Fibroblast of villous mesenchyme (primary cell): ENCODE results near the gene FBXO42. TPM values are rescaled to one million over a fixed set of nuclear protein-coding genes. Genes with fewer than 3 reads are reported as not detected.

ENCODE experiments used
- DNase-seq: peaks from one replicate; pipeline ENCODE4 v3.0.0-alpha.2; 2010; ENCODE audit warnings: low read depth
- H3K4me3 ChIP-seq: 2 replicates; pipeline ENCODE4 v1.5.1; 2011; ENCODE audit warnings: low read depth, mild to moderate bottlenecking, low read length
- total RNA-seq: library from RNA; depleted of rRNA; stranded (reverse); fragments of >200 nt; gene quantifications from 2 replicates; pipeline ENCODE4 v1.2.3, GENCODE V29; 2012
- TF ChIP-seq, protein P1 (sequence below): IDR thresholded peaks from 2 replicates; pipeline ENCODE4 v1.5.1; 2012; ENCODE audit warnings: low read depth, mild to moderate bottlenecking, low read length; ENCODE audit not compliant: insufficient read depth

Gene FBXO42
- total RNA-seq, 1 donor, result 16.0 TPM

DNA sequence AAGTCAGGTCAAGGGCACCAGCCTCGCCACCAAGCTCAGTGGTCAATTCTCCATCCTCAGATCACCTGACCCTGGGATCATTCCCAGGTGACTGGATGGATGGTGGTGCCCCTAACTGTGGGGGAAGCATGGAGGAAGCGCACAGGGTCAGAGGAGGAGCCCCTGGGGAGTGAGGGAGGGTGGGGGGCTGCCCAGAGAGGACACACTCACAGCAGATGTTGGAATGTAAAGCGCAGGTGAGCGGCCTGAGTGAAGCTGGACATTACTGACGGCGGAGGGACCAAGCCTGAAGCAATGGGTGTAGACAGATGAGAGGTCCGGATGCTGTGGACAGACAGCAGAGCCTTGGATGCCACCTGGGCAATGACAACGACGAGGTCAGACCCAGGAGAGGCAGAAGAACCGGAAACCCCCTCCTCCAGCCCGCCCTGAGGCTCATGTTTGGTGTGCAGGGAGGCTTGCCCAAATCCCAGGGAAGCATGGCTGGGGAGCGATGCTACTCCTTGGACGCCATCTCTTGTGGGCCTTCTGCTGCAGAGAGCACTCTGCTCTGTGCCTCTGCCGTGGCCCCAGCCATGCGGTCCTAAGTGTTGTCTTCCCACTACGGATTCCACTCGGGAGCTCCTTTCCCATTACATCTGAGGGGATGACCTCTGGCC is 109.6 kb downstream of the FBXO42 start:
- H3K4me3 ChIP-seq, result no peak overlapping the region
- TF ChIP-seq, protein P1, sequence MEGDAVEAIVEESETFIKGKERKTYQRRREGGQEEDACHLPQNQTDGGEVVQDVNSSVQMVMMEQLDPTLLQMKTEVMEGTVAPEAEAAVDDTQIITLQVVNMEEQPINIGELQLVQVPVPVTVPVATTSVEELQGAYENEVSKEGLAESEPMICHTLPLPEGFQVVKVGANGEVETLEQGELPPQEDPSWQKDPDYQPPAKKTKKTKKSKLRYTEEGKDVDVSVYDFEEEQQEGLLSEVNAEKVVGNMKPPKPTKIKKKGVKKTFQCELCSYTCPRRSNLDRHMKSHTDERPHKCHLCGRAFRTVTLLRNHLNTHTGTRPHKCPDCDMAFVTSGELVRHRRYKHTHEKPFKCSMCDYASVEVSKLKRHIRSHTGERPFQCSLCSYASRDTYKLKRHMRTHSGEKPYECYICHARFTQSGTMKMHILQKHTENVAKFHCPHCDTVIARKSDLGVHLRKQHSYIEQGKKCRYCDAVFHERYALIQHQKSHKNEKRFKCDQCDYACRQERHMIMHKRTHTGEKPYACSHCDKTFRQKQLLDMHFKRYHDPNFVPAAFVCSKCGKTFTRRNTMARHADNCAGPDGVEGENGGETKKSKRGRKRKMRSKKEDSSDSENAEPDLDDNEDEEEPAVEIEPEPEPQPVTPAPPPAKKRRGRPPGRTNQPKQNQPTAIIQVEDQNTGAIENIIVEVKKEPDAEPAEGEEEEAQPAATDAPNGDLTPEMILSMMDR, result no peak
- no peak for DNase-seq

DNA sequence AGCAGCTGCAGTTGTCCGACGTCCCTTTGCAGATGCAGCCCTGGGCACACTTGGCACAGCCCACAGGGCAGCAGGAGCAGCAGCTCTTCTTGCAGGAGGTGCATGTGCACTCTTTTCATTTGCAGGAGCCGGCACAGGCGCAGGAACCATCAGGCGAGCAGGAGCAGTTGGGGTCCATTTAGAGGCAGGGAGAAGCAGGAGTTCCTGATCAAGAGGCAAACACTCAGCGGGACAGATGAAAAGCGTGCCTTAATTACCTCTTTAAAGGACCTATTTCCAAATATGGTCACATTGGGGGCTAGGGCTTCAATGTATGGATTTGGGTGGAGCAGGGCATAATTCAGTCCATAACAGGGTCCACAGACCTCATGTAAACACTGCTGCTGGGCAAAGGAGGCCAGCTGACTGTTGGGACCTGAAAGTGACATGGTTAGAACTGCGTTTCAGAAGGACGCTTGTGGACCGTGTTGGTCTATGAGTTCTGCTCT is 111.0 kb downstream of the FBXO42 start:
- no peak overlapping the region for H3K4me3 ChIP-seq
- TF ChIP-seq, protein P1, result no peak
- DNase-seq, result no peak

DNA sequence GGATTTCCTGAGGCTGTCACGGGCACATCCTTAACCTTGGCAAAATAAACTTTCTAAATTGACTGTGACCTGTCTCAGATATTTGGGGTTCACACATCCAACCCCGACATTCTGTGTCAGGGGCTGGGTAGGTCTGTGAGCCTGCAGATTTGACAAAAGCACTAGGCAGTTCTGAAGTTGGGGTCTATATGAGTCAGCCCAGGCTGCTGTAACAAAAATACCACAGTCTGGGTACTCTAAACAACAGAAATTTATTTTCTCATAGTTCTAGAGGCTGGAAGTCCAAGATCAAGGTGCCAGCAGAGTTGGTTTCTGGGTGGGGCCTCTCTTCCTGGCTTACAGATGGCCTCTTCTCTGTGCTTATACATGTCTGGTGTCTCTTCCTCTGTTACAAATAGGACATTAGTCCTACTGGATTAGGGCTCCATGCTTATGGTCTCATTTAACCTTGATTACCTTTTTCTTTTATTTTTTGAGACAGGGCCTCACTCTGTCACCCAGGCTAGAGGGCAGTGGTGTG is 112.2 kb downstream of the FBXO42 start:
- H3K4me3 ChIP-seq, result no peak overlapping the region
- DNase-seq, result no peak
- TF ChIP-seq, protein P1, result no peak

DNA sequence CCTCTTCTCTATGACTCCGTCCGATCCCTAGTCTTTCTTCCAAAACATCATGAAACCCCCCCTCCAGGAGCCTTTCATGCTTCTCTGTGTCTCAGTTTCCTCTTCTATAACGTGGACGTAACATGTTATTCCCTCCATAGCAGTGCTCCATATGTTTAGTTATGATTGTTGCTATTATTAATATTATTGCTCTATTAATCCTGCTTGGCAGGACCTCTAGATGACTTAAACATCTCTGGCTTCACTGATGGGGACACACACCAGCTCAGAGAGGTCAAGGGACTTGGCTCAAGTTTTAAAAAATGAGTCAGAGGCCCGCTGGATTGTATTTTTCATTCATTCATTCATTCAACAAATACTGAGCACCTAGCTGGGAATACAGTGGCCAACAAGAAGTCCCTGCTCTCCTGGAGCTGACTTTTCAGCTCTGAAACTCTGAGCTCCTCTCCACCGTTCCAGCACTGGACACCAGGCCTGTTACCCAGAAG is 114.9 kb downstream of the FBXO42 start:
- TF ChIP-seq, protein P1, result no peak
- H3K4me3 ChIP-seq, result peak overlapping the region; percentile 78
- no peak for DNase-seq

DNA sequence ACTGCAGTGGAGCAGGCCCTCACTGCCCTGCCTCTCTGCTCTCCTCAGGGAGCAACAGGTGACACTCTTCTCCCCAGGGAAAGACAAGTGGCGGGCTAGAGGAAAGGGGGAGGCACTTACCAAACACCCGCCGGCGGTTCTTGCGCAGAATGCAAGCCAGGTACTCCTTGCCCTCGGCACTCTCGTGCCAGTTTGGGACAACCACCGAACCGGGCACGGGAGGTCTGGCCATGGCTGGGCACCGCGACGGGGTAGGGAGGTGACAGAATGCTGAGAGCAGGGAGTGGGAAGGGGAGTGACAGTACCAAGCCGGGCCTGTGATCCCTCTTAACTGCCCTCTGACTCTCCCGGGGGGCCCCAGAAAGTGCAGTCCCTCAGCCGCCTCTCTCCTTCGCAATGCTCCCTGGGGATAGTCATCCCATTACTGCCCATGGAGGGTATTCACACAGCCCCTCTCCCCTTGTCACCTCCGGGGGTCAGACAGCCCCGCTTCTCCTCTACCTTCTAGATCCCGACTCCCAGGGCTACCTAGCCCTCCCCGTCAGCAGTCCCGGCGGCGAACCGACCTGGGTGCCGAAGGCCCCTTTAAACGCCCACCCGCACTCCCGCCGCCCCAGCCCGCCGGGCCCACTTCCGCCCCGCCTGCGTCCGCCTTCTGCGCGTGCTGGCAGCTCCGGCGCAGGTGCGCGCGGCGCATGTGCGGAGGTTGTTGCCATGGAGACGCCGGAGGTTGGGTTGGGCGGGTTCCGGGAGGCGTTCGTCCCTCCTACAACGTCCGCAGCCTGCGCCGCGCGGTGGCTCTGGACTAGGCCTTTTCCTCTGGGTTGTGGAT is 115.6 kb downstream of the FBXO42 start, which contains the start of gene CPLANE2:
Gene CPLANE2, minus strand, starts transcription at position 673 of the 832 bp plus-strand sequence. Its CDS starts 441 bp downstream, at position 232.
- H3K4me3 ChIP-seq, result peak within 1 kb of the TSS; percentile 78
- TF ChIP-seq, protein P1, result no peak
- peak; percentile 92 for DNase-seq

DNA sequence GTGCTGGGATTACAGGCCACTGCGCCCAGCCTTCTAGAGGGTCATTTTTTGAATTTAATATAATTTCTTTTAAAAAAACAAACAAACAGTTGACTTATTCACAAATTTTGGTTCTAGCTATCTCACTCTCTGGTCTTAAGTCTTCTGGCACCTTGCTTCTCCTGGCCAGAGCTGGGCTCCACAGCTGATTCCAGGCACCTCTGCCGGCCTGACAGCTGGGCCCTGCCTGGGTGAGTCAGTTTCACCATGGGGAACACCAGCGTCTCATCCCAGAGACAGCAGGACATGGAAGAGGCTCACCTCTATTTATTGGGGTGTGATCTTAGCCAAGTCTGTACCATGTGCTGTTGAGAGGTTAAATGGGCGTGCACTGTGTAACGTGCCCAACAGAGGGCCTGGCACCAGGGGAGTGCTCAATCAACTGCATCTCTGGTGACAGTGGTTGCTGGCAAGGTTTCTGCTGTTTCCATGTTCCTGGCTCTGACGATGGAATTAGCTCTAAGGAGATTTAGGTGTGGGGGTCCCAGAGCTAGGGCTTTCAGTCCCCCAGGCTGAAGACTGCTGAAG is 116.3 kb downstream of the FBXO42 start:
- TF ChIP-seq, protein P1, result peak; percentile 15
- peak; percentile 7 for DNase-seq

More for the DNA sequence above, 116.3 kb downstream of the FBXO42 start:
- peak overlapping the region; percentile 78 for H3K4me3 ChIP-seq
